GM15510 (cell line): ENCODE measurements around the gene SEMA3F.

ENCODE experiments used
- POLR2A ChIP-seq: IDR thresholded peaks from 3 replicates; pipeline ENCODE4 v1.6.1; 2011; ENCODE audit warnings: borderline replicate concordance; ENCODE audit not compliant: insufficient read length; ENCODE audit errors: extremely low read depth

Gene SEMA3F

DNA sequence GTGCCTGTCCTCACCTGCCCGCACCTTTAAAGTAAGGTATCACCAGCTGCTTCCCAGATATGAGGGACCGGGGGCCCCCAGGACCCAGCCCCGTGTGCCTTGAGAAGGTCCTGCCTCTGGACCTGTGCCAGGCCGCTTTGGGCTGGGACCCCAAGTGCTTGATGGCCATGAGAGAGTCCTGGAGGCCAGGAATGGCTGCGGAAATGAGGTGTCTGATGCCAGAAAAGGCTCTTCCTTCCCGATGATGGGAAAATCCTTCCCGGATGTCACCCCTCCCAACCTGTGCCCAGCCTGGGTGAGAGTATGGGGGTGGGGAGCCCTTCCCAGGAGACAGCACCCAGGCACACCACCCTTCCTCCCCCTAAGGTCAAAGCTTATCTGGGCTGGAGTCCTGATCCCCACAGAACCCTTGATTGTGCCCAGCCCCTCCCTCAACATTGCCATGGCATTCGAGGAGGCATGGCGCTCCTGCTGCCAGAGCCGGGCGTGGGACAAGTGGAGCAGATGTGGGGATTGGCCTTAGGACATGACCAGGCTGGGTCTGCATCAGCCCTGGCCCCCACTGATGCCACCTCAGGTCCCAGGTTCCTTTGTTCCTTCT is 14.2 kb downstream of the SEMA3F start:
- no peak for TF ChIP-seq POLR2A

- TF ChIP-seq POLR2A: no peak
Measured at GRCh38 chr3:50169858-50170257, 14.7 kb downstream of the SEMA3F start.

DNA sequence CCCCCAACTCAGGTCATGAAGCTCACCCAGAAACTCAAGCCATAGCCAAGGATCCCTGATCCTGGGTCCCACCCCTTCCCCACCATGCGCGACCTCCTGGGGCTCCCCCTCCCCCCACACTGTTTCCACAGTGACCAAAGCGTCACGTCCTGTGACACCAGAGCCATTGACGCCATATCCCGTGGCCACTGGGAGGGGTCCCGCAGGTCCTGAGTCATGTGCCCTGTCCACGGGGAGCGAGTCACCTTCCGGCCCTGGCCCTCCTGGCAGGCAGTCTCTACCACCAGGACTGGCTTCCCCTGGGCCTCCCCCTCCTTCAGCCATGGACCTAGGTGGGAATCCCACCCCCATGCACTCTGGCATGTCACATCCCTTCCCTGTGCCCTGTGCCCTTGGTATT is 15.6 kb downstream of the SEMA3F start:
- no peak for TF ChIP-seq POLR2A

DNA sequence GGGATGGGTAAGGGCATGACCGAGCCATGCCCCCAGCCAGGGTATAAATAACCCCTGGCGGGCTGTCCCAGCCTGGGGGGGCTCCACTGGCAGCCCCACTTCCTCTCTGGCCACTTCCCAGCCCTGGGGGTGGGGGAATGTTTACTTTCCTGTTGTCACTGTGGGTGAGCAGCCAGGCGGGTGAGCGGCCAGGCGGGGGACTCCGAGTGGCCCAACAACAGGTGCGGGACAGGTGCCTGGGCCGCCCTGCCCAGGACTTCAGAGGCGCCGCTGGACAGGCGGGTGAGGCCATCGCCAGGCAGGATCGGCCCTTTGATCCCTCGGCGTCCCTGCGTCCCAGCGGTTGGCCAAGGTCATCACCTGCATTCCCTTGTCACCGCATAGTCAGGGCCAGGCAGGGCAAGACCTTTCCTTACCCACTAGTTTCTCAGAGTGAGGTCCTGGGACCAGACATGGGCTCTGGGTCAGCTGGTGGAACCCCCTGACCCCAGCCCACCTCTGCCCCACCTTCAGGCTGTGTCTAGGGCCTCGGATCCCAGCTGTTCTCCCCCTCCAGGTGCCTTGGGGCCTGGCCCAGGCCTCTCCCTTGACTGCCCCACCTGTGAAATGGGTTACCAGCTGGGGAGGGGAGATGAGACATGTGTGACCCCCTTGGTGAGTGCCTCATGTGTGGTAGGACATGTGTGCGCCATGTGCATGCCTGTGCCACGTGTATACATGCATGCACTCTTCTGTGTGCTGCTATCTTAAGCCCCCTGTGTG is 16.6 kb downstream of the SEMA3F start:
- TF ChIP-seq POLR2A: no peak

DNA sequence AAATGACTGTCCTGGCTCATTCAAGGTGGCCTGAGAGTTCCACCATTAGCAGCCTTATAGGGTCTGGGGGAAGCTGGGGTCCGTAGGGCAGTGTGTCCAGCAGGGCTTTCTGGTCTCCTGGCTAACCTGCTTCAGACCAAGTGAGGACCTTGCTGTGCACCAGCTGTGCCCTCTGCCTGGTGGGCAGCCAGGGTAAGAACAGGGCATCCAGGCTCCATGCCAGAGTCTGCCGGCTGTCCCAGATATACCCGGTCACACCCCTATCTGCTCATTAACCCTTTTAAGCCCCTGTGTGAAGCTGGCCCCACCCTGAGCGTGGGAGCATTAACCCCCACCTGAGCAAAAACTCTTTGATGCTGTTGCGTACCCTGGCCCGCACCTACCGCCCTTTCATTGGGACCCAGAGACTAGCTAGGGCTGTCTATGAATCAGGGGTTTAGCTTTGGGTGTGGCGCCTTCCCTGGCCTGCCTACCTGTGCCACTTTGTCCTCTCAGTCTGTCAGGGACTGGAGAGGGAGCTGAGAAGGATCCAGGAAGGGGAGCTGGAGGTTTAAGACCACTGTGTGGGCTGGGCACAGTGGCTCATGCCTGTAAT is 17.6 kb downstream of the SEMA3F start:
- no peak for TF ChIP-seq POLR2A

DNA sequence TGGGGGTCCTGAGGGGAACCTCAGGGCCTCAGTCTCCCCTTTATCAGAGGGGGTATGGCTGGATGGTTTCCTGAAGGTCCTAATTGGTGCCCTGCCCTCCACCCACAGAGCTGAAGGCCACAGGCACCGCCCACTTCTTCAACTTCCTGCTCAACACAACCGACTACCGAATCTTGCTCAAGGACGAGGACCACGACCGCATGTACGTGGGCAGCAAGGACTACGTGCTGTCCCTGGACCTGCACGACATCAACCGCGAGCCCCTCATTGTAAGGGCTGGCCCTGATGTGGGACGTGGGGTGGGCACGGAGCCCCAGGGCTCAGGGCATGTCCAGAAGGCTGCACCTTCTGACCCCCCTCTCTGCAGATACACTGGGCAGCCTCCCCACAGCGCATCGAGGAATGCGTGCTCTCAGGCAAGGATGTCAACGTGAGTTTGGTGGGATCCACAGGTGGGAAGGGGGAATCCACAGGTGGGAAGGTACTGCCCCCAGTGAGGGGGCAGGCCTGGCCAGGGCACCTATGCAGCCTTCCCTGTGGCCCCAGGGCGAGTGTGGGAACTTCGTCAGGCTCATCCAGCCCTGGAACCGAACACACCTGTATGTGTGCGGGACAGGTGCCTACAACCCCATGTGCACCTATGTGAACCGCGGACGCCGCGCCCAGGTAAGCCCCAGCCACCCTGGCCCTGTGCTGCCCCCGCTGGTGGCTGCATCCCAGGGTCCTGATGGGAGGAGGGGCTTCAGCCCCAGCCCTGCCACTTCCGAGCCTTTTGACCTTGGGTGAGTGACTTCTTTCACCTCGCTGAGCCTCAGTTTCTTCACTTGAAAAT is 18.8 kb downstream of the SEMA3F start:
- no peak for TF ChIP-seq POLR2A

GRCh38 chr3:50174517-50174895 is 19.4 kb downstream of the SEMA3F start:
- no peak for TF ChIP-seq POLR2A

- no peak for TF ChIP-seq POLR2A
Measured at GRCh38 chr3:50174947-50175524, 19.9 kb downstream of the SEMA3F start.

- no peak for TF ChIP-seq POLR2A
Measured at GRCh38 chr3:50177346-50177745, 22.2 kb downstream of the SEMA3F start.

DNA sequence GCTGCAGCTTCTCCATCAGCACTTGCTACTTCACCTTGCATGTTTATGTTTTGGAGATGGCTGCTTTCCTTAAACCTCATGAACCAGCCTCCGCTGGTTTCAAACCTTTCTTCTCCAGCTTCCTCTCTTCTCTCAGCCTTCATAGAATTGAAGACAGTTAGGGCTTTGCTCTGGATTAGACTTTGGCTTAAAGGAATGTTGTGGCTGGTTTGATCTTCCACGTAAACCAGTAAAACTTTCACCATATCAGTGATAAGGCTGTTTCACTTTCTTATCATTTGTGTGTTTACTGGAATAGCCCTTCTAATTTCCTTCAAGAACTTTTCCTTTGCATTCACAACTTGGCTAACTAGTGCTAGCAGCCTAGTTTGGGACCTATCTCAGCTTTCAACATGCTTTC is 24.6 kb downstream of the SEMA3F start:
- TF ChIP-seq POLR2A: no peak

DNA sequence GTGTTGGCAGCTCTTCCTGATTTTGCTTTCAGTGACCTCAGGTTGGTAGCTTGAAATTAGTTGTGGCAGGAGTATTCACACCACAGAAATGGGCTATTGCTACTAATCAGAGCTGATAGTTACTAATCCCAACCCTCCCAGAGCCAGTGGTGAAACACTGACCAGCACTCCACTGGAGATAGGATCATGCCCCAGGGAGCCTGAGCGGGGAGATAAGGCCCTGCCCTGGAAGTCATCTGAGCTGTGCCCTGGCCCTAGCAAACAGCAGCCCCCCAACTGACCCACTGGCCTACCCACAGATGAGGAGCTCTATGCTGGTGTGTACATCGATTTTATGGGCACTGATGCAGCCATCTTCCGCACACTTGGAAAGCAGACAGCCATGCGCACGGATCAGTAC is 26.9 kb downstream of the SEMA3F start:
- no peak for TF ChIP-seq POLR2A

DNA sequence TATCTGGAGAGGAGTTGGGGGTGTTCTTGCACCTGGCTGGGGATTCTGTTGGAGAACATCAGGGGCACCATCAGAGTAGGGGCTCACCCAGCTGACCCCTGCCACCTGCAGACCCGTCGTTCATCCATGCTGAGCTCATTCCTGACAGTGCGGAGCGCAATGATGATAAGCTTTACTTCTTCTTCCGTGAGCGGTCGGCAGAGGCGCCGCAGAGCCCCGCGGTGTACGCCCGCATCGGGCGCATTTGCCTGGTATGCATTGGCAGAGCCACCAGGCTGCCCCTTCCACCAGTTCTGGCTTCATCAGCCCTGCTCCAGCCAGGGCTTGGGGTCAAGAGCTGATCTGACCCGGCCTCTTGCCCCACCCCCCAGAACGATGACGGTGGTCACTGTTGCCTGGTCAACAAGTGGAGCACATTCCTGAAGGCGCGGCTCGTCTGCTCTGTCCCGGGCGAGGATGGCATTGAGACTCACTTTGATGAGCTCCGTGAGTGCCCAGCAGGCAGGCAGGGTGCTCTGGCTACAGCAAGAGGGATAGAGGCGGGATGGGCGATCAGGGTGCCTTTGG is 27.5 kb downstream of the SEMA3F start:
- TF ChIP-seq POLR2A: no peak

DNA sequence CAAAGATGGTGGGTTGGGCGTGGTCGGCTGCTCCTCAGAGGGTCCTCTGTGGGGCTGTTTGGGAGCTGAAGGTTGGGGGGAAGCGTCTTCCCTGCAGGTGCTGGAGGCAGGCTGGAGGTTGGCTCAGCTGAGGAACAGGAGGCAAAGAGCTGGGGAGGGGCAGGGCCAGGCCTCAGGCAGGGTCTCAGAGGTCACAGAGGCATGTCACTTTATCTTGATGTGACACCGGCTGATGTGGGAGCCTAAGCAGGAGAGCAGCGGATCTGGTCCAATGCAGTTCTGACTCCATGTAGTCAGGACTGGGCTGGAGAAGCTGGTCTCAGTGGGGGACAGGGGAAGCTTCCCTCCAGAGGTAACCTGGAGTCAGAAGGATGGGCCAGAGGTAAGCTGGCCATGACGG is 28.6 kb downstream of the SEMA3F start:
- no peak for TF ChIP-seq POLR2A

DNA sequence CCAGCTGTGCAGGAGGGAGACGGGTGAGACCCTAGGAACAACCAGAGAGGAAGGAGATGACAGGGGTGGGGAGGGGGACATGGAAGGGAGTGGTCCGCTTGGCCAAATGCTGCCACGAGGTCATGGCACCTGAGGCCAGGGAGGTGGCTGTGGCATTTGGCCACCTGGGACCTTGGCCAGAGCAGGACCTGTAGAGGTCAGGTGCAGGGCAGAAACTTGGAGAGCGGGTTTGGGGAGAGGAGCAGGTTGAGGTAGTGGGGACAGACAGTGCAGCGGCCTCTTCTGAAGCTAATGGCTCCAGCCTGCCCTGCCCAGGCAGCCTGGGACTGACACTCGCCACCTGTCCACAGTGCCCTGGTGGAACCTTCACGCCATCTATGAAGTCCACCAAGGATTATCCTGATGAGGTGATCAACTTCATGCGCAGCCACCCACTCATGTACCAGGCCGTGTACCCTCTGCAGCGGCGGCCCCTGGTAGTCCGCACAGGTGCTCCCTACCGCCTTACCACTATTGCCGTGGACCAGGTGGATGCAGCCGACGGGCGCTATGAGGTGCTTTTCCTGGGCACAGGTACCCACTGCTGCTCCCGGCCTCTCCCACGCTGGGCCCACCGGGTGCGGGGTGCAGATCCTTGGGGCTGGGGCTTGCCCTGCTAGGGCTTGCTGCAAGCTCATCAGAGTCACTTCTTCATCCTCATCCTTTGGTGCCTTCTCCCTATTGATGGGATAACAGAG is 29.3 kb downstream of the SEMA3F start:
- no peak for TF ChIP-seq POLR2A
